IMR-90 (cell line): ENCODE data around the gene STXBP6. TPM values are rescaled to one million over a fixed set of nuclear protein-coding genes. Genes with fewer than 3 reads are reported as not detected.

Experiments used
- ATAC-seq: fragments of 200-7000 bp; cut with Tn5 transposase; 2 replicates; pipeline ENCODE4 v1.9.1; 2020; ENCODE audit warnings: low read depth, mild to moderate bottlenecking, moderate library complexity
- BruUV-seq: library from RNA; stranded (reverse); fragments of 400-500 nt; replicated peaks from 2 replicates; lab custom pipeline; 2021; lab: Mats Ljungman, UMichigan
- CTCF ChIA-PET: fragments of 300-600 bp; formaldehyde crosslinking; extraction: SDS; loops from one replicate; lab custom pipeline; 2021; ENCODE audit warnings: antibody characterized with exemption; lab: Yijun Ruan, JAX
- POLR2A ChIA-PET: fragments of 300-600 bp; sonication (Branson Sonifier 250); formaldehyde crosslinking; loops from one replicate; lab custom pipeline; 2022; ENCODE audit warnings: antibody characterized with exemption; ENCODE audit not compliant: unreplicated experiment; lab: Charles Lee
- DNase-seq: peaks from one replicate; pipeline ENCODE4 v3.0.0; 2013
- H2AFZ ChIP-seq: replicated peaks from 2 replicates; pipeline ENCODE3; 2013; ENCODE audit warnings: low read length, mild to moderate bottlenecking; ENCODE audit not compliant: poor library complexity
- H2AK5ac ChIP-seq: 2 replicates; pipeline ENCODE4 v1.6.1; 2013; ENCODE audit warnings: low read depth, low read length, inconsistent platforms
- H2AK9ac ChIP-seq: replicated peaks from 2 replicates; pipeline ENCODE3; 2013; ENCODE audit warnings: mild to moderate bottlenecking, low read depth, low read length, moderate library complexity; ENCODE audit not compliant: poor library complexity
- H2BK120ac ChIP-seq: 2 replicates; pipeline ENCODE4 v1.6.1; 2013; ENCODE audit warnings: low read depth, low read length, inconsistent platforms
- H2BK15ac ChIP-seq: 3 replicates; pipeline ENCODE4 v1.6.1; 2013; ENCODE audit warnings: low read depth, low read length, inconsistent platforms
- H2BK20ac ChIP-seq: 2 replicates; pipeline ENCODE4 v1.6.1; 2013; ENCODE audit warnings: low read depth, mild to moderate bottlenecking, inconsistent platforms, low read length, moderate library complexity
- H2BK5ac ChIP-seq: 2 replicates; pipeline ENCODE4 v1.6.1; 2013; ENCODE audit warnings: mild to moderate bottlenecking, low read depth, low read length, inconsistent platforms; ENCODE audit not compliant: poor library complexity, severe bottlenecking
- H3K14ac ChIP-seq: replicated peaks from 2 replicates; pipeline ENCODE4 v1.6.1; 2013; ENCODE audit warnings: low read depth, low read length, inconsistent platforms
- H3K18ac ChIP-seq: 2 replicates; pipeline ENCODE4 v1.6.1; 2013; ENCODE audit warnings: low read depth, low read length, control low read depth
- H3K23ac ChIP-seq: 2 replicates; pipeline ENCODE4 v1.6.1; 2013; ENCODE audit warnings: low read depth, low read length, inconsistent platforms
- H3K27ac ChIP-seq: 2 replicates; pipeline ENCODE4 v1.5.1; 2013; ENCODE audit warnings: mild to moderate bottlenecking, control low read depth, low read length; ENCODE audit not compliant: insufficient read depth
- H3K27me3 ChIP-seq: 2 replicates; pipeline ENCODE4 v1.6.1; 2013; ENCODE audit warnings: low read length; ENCODE audit not compliant: control insufficient read depth, insufficient read depth
- H3K36me3 ChIP-seq: 2 replicates; pipeline ENCODE4 v1.6.1; 2013; ENCODE audit warnings: low read length, mixed read lengths; ENCODE audit not compliant: control insufficient read depth, insufficient read depth
- H3K4ac ChIP-seq: 2 replicates; pipeline ENCODE4 v1.6.1; 2013; ENCODE audit warnings: low read depth, low read length, inconsistent platforms
- H3K4me1 ChIP-seq: 2 replicates; pipeline ENCODE4 v1.6.1; 2013; ENCODE audit warnings: low read length, mixed read lengths; ENCODE audit not compliant: control insufficient read depth, insufficient read depth
- H3K4me2 ChIP-seq: 2 replicates; pipeline ENCODE4 v1.6.1; 2013; ENCODE audit warnings: low read depth, mild to moderate bottlenecking, control low read depth, low read length, moderate library complexity
- H3K4me3 ChIP-seq: 2 replicates; pipeline ENCODE4 v1.5.1; 2013; ENCODE audit warnings: low read depth, mild to moderate bottlenecking, control low read depth, low read length, moderate library complexity; ENCODE audit not compliant: insufficient read depth
- H3K56ac ChIP-seq: 2 replicates; pipeline ENCODE4 v1.6.1; 2013; ENCODE audit warnings: low read length, inconsistent platforms; ENCODE audit not compliant: insufficient read depth; ENCODE audit errors: extremely low read depth
- H3K79me1 ChIP-seq, 2 experiments: 2 replicates each; pipeline ENCODE4 v1.6.1; 2013; ENCODE audit warnings: low read length in 2 of 2, inconsistent platforms in 1 of 2, low read depth in 1 of 2
- H3K9ac ChIP-seq: 2 replicates; pipeline ENCODE4 v1.6.1; 2013; ENCODE audit warnings: low read depth, low read length, control low read depth
- H3K9me1 ChIP-seq: 2 replicates; pipeline ENCODE4 v1.6.1; 2013; ENCODE audit warnings: low read length, inconsistent platforms; ENCODE audit not compliant: insufficient read depth
- H3K9me3 ChIP-seq: 2 replicates; pipeline ENCODE4 v1.6.1; 2013; ENCODE audit warnings: low read length; ENCODE audit not compliant: control insufficient read depth, insufficient read depth
- H4K20me1 ChIP-seq: 2 replicates; pipeline ENCODE4 v1.6.1; 2013; ENCODE audit warnings: low read length, inconsistent platforms; ENCODE audit not compliant: insufficient read depth
- H4K5ac ChIP-seq: 2 replicates; pipeline ENCODE4 v1.6.1; 2013; ENCODE audit warnings: mild to moderate bottlenecking, low read depth, low read length, control low read depth
- H4K8ac ChIP-seq, 2 experiments: 2 replicates each; pipeline ENCODE4 v1.6.1; 2013; ENCODE audit warnings: low read depth in 2 of 2, low read length in 2 of 2, control low read depth in 1 of 2, inconsistent platforms in 1 of 2
- H4K91ac ChIP-seq: 2 replicates; pipeline ENCODE4 v1.6.1; 2013; ENCODE audit warnings: low read depth, low read length, inconsistent platforms; ENCODE audit not compliant: insufficient read depth
- CHD1 ChIP-seq: IDR thresholded peaks from 2 replicates; pipeline ENCODE4 v1.6.1; 2012; ENCODE audit warnings: low read depth, low read length, improper control_type of control experiment
- CTCF ChIP-seq: conservative IDR thresholded peaks from 2 replicates; pipeline ENCODE4 v1.5.1; 2012; ENCODE audit warnings: mild to moderate bottlenecking, low read depth, low read length, improper control_type of control experiment
- ELK1 ChIP-seq: fragments of 150-350 bp; IDR thresholded peaks from 2 replicates; pipeline ENCODE4 v1.6.1; 2016; ENCODE audit warnings: low read depth, mild to moderate bottlenecking, low read length, moderate library complexity, borderline replicate concordance
- RCOR1 ChIP-seq: IDR thresholded peaks from 2 replicates; pipeline ENCODE4 v1.6.1; 2012; ENCODE audit warnings: mild to moderate bottlenecking, low read length, improper control_type of control experiment; ENCODE audit not compliant: insufficient replicate concordance
- SMC3 ChIP-seq: fragments of 150-350 bp; IDR thresholded peaks from 2 replicates; pipeline ENCODE4 v1.6.1; 2016; ENCODE audit warnings: low read depth, mild to moderate bottlenecking, antibody characterized with exemption, low read length, moderate library complexity
- WGBS, 2 experiments: methylation state at CpG; one replicate each; pipeline versions ENCODE4 v1.1.5 to v1.1.7; 2013; ENCODE audit warnings: missing lambda C conversion rate in 2 of 2; ENCODE audit not compliant: insufficient read length in 1 of 2; ENCODE audit errors: extremely low coverage in 2 of 2; 5-methylcytosine and 5-hydroxymethylcytosine counted together
- dilution Hi-C: fragments of 300-500 bp; cut with HindIII; formaldehyde crosslinking; loops from one replicate; pipeline ENCODE4 v1.14.3; 2018; ENCODE audit warnings: low sequenced_read_pairs; ENCODE audit not compliant: unreplicated experiment
- in situ Hi-C: fragments of 300-500 bp; cut with MboI; formaldehyde crosslinking; loops from 3 replicates; pipeline ENCODE4 v1.14.3; 2019; ENCODE audit warnings: low sequenced_read_pairs, inconsistent platforms, mixed read lengths
- intact Hi-C: fragments of 100-400 bp; cut with micrococcal nuclease; formaldehyde crosslinking; loops from 2 replicates; pipeline ENCODE4 v1.10.0; 2022
- polyA plus RNA-seq, 3 experiments: library from polyadenylated mRNA; depleted of rRNA; stranded (reverse); fragments of >200 nt; gene quantifications; 2 replicates each; pipeline ENCODE4 v1.2.3, GENCODE V29; 2012; ENCODE audit warnings: low replicate concordance in 1 of 3
- total RNA-seq: library from RNA; depleted of rRNA; stranded (reverse); fragments of >200 nt; gene quantifications from 2 replicates; pipeline ENCODE4 v1.2.3, GENCODE V29; 2012

Gene STXBP6
- total and polyA plus RNA-seq, 2 of the 4 experiments (the other 2 are of a cell fraction): 14.2 to 14.3 TPM

- TF ChIP-seq CHD1: no peak
Observed at GRCh38 chr14:24996930-24997725, 52.8 kb downstream of the STXBP6 start (continued).

- no peak for DNase-seq
- Histone ChIP-seq H3K27ac (no peak overlapping the region), H2BK5ac (no peak overlapping the region), H3K9me3 (no peaks in the 10 kb centered on the region), H2AK5ac (no peak overlapping the region), H4K20me1 (no peaks in the 10 kb centered on the region), H3K4me2 (no peak overlapping the region), H3K27me3 (peaks cover 2% of the 10 kb centered on the region), H3K23ac (no peak overlapping the region), H3K36me3 (no peaks in the 10 kb centered on the region), H4K5ac (no peak overlapping the region), H2BK120ac (no peak overlapping the region), H4K91ac (no peak overlapping the region), H3K9me1 (no peaks in the 10 kb centered on the region), H4K8ac (no peak overlapping the region), H3K79me1 (no peaks in the 10 kb centered on the region), H3K4me3 (no peak overlapping the region), H2BK15ac (no peak overlapping the region), H3K18ac (no peak overlapping the region), H2AK9ac (no peak overlapping the region), H3K4me1 (no peaks in the 10 kb centered on the region), H3K9ac (no peak overlapping the region), H3K4ac (no peak overlapping the region), H3K56ac (no peak overlapping the region), H2AFZ (no peak overlapping the region), H3K14ac (no peak overlapping the region), H2BK20ac (no peak overlapping the region)
- intact Hi-C loops: no loop called here
- in situ Hi-C loops: no loop called here
- no TSS peak for BruUV-seq
- dilution Hi-C loops: no loop called here
- no peak for ATAC-seq
- WGBS, 2 experiments: no CpG with 5 or more reads among the region's 4 CpGs
- ChIA-PET POLR2A (no interaction called here), CTCF (no interaction called here)
- no peak for TF ChIP-seq CTCF
- TF ChIP-seq CHD1: no peak
- TF ChIP-seq SMC3: no peak
- TF ChIP-seq ELK1: no peak
- no peak for TF ChIP-seq RCOR1
Observed at GRCh38 chr14:24995016-24995415, 54.9 kb downstream of the STXBP6 start.
